Activated T-cell treated with anti-CD3 and anti-CD28 coated beads for 1 hour (primary cell): ENCODE data around the gene PDE10A.
"Not testable (repeated sequence)": the region's sequence is repeated elsewhere in the genome, so short reads cannot be mapped to it uniquely, and the experiment has no call there.

Experiments used
- DNase-seq: peaks from one replicate; pipeline ENCODE4 v3.0.0-alpha.2; 2020; ENCODE audit warnings: low read depth

The PDE10A gene

GRCh38 chr6:165586706-165587105, 76.3 kb downstream of the PDE10A start:
- no peak for DNase-seq

DNA sequence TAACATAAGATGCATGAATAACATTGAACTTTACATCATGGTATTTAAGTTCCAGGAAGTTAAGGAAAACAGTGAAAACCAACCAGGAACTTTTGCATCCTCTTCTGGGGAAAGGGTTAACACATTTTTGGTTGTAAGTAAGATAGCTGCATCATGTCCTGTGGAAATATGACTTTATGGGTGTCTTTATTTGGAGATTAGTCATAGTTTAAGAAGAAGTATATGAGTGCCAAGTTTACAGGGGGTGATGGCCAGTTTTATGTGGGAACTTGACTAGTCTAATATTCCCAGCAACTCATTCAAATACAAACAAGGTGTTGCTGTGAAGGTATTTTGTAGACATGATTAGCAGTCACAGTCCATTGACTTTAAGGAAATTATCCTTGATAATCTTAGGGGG, 78.0 kb downstream of the PDE10A start:
- DNase-seq: no peak

GRCh38 chr6:165584541-165584940, 78.5 kb downstream of the PDE10A start:
- no peak for DNase-seq

GRCh38 chr6:165581678-165582077, 81.4 kb downstream of the PDE10A start:
- no peak for DNase-seq

- no peak for DNase-seq
Measured at GRCh38 chr6:165580136-165580535, 82.9 kb downstream of the PDE10A start.

GRCh38 chr6:165579151-165579550, 83.9 kb downstream of the PDE10A start:
- no peak for DNase-seq

DNA sequence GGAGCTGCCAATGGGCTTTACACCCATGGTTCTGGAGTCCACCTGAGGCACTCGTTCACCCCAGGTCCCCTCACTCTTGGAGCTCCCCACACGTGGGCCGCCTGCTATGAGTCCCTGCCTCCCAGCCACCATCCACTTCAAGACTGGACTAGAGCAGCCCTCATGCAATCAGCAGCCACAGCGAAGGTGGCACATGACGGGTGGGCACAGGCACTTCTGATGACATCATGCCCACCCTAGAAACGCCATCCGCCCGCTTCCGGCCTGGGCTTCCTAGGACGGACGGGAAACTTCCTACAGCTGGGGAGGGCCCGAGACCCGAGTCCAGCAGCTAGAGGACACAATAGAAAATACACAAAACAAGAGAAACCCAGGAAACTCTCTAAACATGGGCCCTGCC, 85.5 kb downstream of the PDE10A start:
- DNase-seq: no peak

- no peak for DNase-seq
Measured at GRCh38 chr6:165575158-165575549, 87.9 kb downstream of the PDE10A start.

GRCh38 chr6:165574220-165575157, 88.6 kb downstream of the PDE10A start:
- no peak for DNase-seq

DNA sequence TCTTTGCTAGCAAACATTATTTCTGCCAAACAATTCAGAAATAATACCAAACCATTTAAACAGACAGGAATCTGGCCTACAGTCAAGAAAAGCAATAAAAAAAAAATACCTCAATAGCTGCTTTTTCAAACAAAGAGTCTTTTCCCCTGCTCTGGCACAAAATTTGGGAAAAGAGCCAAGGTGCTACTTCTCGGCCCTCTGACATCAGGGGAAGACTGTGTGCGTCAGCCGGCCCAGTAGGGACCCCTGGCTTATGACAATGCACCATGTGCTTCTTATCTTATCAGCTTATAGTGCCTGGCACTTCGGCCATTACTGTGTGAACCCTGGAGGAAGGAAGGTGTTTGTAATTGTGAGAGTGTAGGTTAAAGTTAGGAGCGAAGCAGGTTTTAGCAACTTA, 89.4 kb downstream of the PDE10A start:
- no peak for DNase-seq

- DNase-seq: no peak
Measured at GRCh38 chr6:165571721-165572132, 91.3 kb downstream of the PDE10A start.

DNA sequence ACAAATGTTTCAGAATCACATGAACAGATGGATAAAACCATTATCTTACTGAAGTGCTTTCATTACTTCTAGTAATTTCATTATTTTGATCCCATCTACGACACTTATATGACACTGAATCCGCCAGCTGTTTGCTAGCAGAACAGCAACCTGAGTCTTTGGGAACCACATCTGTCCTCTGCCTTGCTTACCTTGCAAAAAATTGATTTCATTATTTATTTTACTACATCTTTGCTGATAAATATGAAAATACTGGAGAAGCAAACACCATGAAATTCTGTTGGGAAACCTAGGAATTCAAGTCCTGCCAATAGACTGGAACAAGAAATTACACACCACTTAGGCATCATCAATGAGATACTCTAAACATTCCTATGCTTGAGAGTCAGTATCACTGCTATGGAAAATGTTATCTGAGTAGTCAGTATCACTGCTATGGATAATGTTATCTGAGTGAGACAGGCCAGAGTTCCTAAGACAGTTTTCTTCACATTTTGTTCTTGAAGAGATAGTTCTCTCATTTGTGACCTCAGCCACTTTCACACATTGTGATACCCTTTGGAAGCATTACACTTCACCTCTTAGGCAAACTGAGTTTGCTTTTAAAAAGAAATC, 91.9 kb downstream of the PDE10A start:
- no peak for DNase-seq

DNA sequence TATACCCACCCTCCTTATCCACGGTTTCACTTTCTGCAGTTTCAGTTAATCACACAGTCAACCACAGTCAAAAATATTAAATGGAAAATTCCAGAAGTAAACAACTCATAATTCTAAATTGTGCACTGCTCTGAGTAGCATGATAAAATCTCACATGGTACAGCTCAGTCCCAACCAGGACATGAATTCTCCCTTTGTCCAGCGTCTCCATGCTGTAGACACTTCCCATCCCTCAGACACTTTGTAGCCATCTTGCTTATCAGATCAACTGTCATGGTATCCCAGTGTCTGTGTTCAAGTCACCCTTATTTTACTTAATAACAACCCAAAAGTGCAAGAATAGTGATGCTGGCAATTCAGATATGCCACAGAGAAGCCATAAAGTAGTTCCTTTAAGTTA, 94.7 kb downstream of the PDE10A start:
- no peak for DNase-seq

GRCh38 chr6:165566088-165566828, 96.8 kb downstream of the PDE10A start:
- DNase-seq: no peak

DNA sequence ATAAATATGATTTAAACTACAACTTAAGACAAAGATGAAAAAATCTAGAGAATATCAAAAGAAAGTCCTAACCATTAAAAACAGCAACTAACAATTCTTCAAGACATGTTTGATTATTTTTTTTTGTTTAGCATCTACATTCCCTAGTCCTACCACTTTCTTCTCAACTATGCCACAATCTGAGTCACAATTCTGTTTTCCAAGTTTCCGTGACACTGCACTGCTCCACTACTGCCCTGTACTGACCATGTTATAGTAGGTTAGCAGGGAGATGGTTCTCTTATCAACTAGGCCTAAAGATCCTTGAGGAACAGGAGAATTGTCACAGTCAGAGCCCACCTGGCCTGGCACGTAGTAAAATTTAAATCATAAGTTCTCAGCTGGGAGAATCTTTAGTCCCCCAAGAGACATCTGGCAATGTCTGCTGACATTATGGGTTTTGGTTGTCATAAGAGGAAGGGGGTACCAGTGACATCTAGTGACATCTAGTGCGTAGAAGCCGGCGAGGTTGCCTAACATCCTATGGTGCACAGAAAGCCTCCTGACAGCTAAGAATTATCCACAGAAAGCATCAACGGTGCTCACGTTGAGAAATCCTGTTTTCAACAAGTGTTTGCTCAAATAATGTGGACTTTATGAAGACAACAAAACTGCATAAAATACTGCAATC, 100.5 kb downstream of the PDE10A start:
- DNase-seq: no peak

- no peak for DNase-seq
Measured at GRCh38 chr6:165559632-165560031, 103.4 kb downstream of the PDE10A start.

DNA sequence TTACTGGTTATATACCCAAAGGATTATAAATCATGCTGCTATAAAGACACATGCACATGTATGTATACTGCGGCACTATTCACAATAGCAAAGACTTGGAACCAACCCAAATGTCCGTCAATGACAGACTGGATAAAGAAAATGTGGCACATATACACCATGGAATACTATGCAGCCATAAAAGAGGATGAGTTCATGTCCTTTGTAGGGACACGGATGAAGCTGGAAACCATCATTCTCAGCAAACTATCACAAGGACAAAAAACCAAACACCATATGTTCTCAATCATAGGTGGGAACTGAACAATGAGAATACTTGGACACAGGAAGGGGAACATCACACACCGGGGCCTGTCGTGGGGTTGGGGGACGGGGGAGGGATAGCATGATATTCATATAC, 104.9 kb downstream of the PDE10A start:
- DNase-seq: not testable (repeated sequence)

DNA sequence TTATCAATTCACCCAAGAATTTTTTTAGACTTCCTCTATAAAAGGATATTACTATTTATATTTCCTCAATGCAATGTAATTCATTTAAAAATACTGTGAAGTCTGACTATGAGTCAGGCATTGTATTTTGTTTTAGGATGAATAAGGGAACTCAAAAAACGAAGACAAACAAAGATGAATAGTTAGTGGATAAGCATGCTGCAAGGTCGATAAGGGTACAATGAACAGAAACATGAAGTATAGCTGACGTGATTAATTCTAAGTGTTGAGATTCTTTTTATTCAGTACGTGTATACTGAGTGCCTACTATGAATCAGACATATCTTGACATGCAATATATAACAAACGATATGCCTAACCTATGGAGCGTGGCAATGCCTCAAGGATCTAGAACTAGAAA, 105.4 kb downstream of the PDE10A start:
- DNase-seq: no peak

DNA sequence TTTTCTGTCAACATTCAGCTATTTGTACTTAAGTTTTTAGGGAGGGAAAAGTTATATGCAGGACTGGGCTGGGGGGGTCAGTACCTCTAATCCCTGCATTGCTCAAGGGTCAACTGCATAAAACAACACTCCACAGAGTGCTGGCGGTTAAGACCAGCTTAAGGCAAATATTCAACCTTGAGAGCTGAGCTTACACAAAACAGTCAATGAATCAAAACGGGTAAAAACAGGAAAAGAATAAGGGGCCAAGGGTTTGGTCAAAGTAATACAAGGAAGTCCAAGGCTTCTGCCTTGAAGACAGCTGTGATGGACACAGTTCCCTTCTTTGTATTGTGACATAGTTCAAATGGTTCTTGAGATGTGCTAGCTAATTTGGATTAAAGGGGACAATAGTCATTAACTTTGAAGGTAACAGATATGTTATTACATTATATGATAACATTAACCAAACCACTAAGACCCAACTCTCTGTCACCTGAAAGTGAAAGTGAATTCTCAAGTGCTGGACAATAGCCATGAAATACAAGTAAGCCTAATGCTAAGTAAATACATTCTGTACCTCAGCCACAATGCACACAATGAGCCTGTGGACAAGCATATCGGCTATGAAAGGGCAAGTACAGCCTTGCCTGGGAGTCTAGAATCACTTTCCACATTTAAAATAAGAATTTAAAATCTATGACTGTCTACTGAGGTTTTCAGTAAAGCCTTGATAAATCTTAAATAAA, 106.8 kb downstream of the PDE10A start:
- DNase-seq: no peak

DNA sequence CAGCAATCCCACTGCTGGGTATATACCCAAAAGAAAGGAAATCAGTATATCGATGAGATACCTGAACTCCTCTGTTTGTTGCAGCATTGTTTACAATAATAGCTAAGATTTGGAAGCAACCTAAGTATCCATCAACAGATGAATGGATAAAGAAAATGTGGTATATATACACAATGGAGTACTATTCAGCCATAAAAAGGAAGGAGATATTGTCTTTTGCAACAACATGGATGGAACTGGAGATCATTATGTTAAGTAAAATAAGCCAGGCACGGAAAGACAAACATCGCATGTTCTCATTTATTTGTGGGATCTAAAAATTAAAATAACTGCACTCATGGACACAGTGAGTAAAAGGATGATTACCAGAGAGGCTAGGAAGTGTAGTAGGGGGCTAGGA, 108.4 kb downstream of the PDE10A start:
- not testable (repeated sequence) for DNase-seq

- DNase-seq: no peak
Measured at GRCh38 chr6:165552248-165552736, 110.7 kb downstream of the PDE10A start.
